HCT116 (cell line): ENCODE data around the gene LCN6. TPM values are rescaled to one million over a fixed set of nuclear protein-coding genes. Genes with fewer than 3 reads are reported as not detected.

Experiments
- ATAC-seq: fragments of 200-7000 bp; cut with Tn5 transposase; 2 replicates; pipeline ENCODE4 v1.9.1; 2020; ENCODE audit warnings: mild to moderate bottlenecking, moderate library complexity
- BruUV-seq: library from RNA; stranded (reverse); fragments of 400-500 nt; replicated peaks from 2 replicates; lab custom pipeline; 2021; lab: Mats Ljungman, UMichigan
- CTCF ChIA-PET: fragments of 300-600 bp; sonication (Branson Sonifier 250); formaldehyde crosslinking; loops from one replicate; lab custom pipeline; 2021; ENCODE audit warnings: antibody characterized with exemption; lab: Charles Lee
- POLR2A ChIA-PET: fragments of 300-600, 350-600 bp; sonication (Branson Sonifier 250); formaldehyde crosslinking; loops from one replicate; lab custom pipeline; 2021; ENCODE audit warnings: antibody characterized with exemption; lab: Charles Lee
- RAD21 ChIA-PET, 2 experiments: fragments of 300-600 bp; sonication (Branson Sonifier 250); formaldehyde crosslinking; loops; one replicate each; lab custom pipeline; 2023; ENCODE audit warnings: low total read pairs in 2 of 2; ENCODE audit not compliant: uncharacterized antibody in 2 of 2, unreplicated experiment in 2 of 2, low non-redundant PET in 1 of 2; lab: Charles Lee
- DNase-seq: peaks from one replicate; pipeline ENCODE4 v3.0.0-alpha.2; 2010; ENCODE audit warnings: low read depth, low spot score
- H2AFZ ChIP-seq: fragments of 200-600 bp; shearing (Covaris generic), sonication (generic); 2 replicates; pipeline ENCODE4 v1.6.1; 2017; ENCODE audit warnings: low read depth, mixed run types, mixed read lengths, antibody characterized with exemption, low read length; ENCODE audit not compliant: poor library complexity, severe bottlenecking
- H3K27ac ChIP-seq: 2 replicates; pipeline ENCODE4 v1.5.1; 2012; ENCODE audit warnings: low read depth, low read length
- H3K27me3 ChIP-seq: fragments of 200-600 bp; sonication (generic); 2 replicates; pipeline ENCODE4 v1.6.1; 2016; ENCODE audit warnings: mixed run types, low read length, mixed read lengths; ENCODE audit not compliant: insufficient read depth
- H3K36me3 ChIP-seq, 2 experiments: fragments of 200-500 bp in 1 of 2; fragments of 200-600 bp in 1 of 2; sonication (Bioruptor generic) in 1 of 2; sonication (generic) in 1 of 2; 2 replicates each; pipeline versions ENCODE4 v1.5.1 to v1.6.1; 2014 to 2016; ENCODE audit warnings: low read length in 2 of 2, inconsistent platforms in 1 of 2, mixed read lengths in 1 of 2, mixed run types in 1 of 2; ENCODE audit not compliant: insufficient read depth in 2 of 2, control insufficient read depth in 1 of 2
- H3K4me1 ChIP-seq, 2 experiments: fragments of 200-600 bp in 1 of 2; sonication (generic) in 1 of 2; 2 replicates each; pipeline versions ENCODE4 v1.5.1 to v1.6.1; 2012 to 2017; ENCODE audit warnings: low read length in 2 of 2, inconsistent platforms in 1 of 2, mild to moderate bottlenecking in 1 of 2, mixed read lengths in 1 of 2, mixed run types in 1 of 2, moderate library complexity in 1 of 2; ENCODE audit not compliant: insufficient read depth in 2 of 2, control insufficient read depth in 1 of 2
- H3K4me2 ChIP-seq: fragments of 200-600 bp; sonication (generic); 2 replicates; pipeline ENCODE4 v1.6.1; 2017; ENCODE audit warnings: mixed run types, low read length, mixed read lengths
- H3K4me3 ChIP-seq, 2 experiments: fragments of 200-600 bp in 1 of 2; sonication (generic) in 1 of 2; replicated peaks in 1 of 2; 2 replicates each; pipeline ENCODE4 v1.5.1; 2011 to 2016; ENCODE audit warnings: low read length in 2 of 2, control low read depth in 1 of 2, low read depth in 1 of 2, mild to moderate bottlenecking in 1 of 2, mixed read lengths in 1 of 2, mixed run types in 1 of 2
- H3K79me2 ChIP-seq: fragments of 200-600 bp; sonication (generic); 2 replicates; pipeline ENCODE4 v1.6.1; 2017; ENCODE audit warnings: mild to moderate bottlenecking, mixed run types, low read length, moderate library complexity, mixed read lengths; ENCODE audit not compliant: insufficient read depth
- H3K9ac ChIP-seq: fragments of 200-600 bp; sonication (generic); 2 replicates; pipeline ENCODE4 v1.6.1; 2016; ENCODE audit warnings: low read length, mixed read lengths
- H3K9me2 ChIP-seq: fragments of 200-600 bp; sonication (generic), shearing (Covaris generic); 2 replicates; pipeline ENCODE4 v1.6.1; 2017; ENCODE audit warnings: mixed run types, mild to moderate bottlenecking, moderate library complexity; ENCODE audit not compliant: insufficient read depth
- H3K9me3 ChIP-seq, 2 experiments: fragments of 200-500 bp in 1 of 2; fragments of 200-600 bp in 1 of 2; sonication (Bioruptor generic) in 1 of 2; sonication (generic) in 1 of 2; 2 replicates each; pipeline ENCODE4 v1.6.1; 2014 to 2017; ENCODE audit warnings: low read length in 2 of 2, mixed read lengths in 2 of 2, inconsistent platforms in 1 of 2, low read depth in 1 of 2, mild to moderate bottlenecking in 1 of 2, mixed run types in 1 of 2, moderate library complexity in 1 of 2; ENCODE audit not compliant: control insufficient read depth in 1 of 2, insufficient read depth in 1 of 2
- H4K20me1 ChIP-seq: fragments of 200-600 bp; sonication (generic), shearing (Covaris generic); 2 replicates; pipeline ENCODE4 v1.6.1; 2017; ENCODE audit warnings: mixed run types, mild to moderate bottlenecking, moderate library complexity; ENCODE audit not compliant: insufficient read depth
- CEBPB ChIP-seq: IDR thresholded peaks from 2 replicates; pipeline ENCODE4 v1.6.1; 2012; ENCODE audit warnings: low read depth
- FOSL1 ChIP-seq: IDR thresholded peaks from 2 replicates; pipeline ENCODE4 v1.6.1; 2012; ENCODE audit warnings: low read depth
- JUND ChIP-seq: IDR thresholded peaks from 2 replicates; pipeline ENCODE4 v1.6.1; 2012
- SIN3A ChIP-seq: IDR thresholded peaks from 2 replicates; pipeline ENCODE4 v1.6.1; 2012; ENCODE audit warnings: low read depth
- SRF ChIP-seq: IDR thresholded peaks from 2 replicates; pipeline ENCODE4 v1.6.1; 2012; ENCODE audit warnings: low read depth
- ZBTB33 ChIP-seq: IDR thresholded peaks from 2 replicates; pipeline ENCODE4 v1.6.1; 2011; ENCODE audit warnings: mild to moderate bottlenecking, low read length, moderate library complexity; ENCODE audit not compliant: insufficient replicate concordance; ENCODE audit errors: extremely low read depth
- ZFX ChIP-seq: fragments of 450-650 bp; IDR thresholded peaks from 2 replicates; pipeline ENCODE4 v1.6.1; 2017
- intact Hi-C: fragments of 100-400 bp; cut with micrococcal nuclease; formaldehyde crosslinking; loops from 2 replicates; pipeline ENCODE4 v1.10.0; 2022
- total RNA-seq: library from RNA; stranded (reverse); gene quantifications from one replicate; pipeline ENCODE4 v1.2.1, GENCODE V29; 2021; ENCODE audit not compliant: unreplicated experiment
- TF ChIP-seq, protein P1 (sequence below): IDR thresholded peaks from 2 replicates; pipeline ENCODE4 v1.6.1; 2012; ENCODE audit warnings: low read depth

Gene LCN6
- total RNA-seq, 1 experiment from 2014 or later = not detected

DNA sequence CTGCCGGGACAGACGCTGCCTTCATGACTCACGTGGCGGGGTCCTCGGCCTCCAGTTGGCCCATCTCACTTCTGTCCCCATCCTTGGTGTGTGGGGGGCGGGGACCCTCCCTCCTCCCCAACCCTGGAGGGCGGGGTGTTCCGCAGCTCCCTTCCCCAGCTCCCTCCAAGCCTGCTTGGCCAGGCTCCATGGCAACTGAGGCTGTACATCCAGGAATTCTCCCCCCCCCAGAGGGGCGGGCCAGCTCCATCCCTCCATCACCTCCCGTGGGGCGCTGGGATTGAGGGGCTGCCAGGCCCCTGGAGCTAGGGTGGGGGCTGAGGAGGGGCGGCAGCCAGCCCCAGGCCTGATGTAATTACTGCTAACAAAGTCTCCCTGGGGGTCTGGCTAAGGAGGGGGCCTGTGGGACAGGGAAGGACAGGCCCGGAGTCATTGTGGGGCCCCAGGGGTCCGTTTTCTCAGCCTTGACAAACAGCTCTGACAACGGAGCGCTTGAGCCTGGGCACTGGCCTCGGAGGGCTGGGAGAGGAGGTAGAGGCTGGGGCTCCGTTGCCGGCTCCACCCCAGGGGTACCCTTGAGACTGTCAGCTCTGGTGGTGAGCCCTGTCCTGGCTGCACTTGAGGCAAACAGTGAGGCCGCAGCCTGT, 28.0 kb downstream of the LCN6 start:
- ChIA-PET RAD21 (no interaction called here), CTCF (no interaction called here), POLR2A (no interaction called here)
- Histone ChIP-seq H3K27me3 (no peaks in the 10 kb centered on the region), H3K27ac (no peak overlapping the region), H3K4me3 (no peak overlapping the region), H3K4me1 (peaks cover 0 to 32% of the 10 kb centered on the region in 2 experiments; a peak in 3 of 4 replicates), H3K4me2 (no peak overlapping the region), H3K79me2 (peaks cover 17% of the 10 kb centered on the region), H3K9me3 (no peaks in the 10 kb centered on the region), H3K9ac (no peak overlapping the region), H4K20me1 (peaks cover 21% of the 10 kb centered on the region; the same call in 1 of the 2 replicates), H2AFZ (no peak overlapping the region), H3K36me3 (peaks cover 14 to 22% of the 10 kb centered on the region in 2 experiments; a peak in 3 of 4 replicates), H3K9me2 (no peaks in the 10 kb centered on the region)
- intact Hi-C loops = no loop called here
- no peak for DNase-seq
- TF ChIP-seq ZBTB33 = no peak
- TF ChIP-seq SIN3A = no peak
- no peak for TF ChIP-seq ZFX
- TF ChIP-seq FOSL1 = no peak
- TF ChIP-seq, protein P1, sequence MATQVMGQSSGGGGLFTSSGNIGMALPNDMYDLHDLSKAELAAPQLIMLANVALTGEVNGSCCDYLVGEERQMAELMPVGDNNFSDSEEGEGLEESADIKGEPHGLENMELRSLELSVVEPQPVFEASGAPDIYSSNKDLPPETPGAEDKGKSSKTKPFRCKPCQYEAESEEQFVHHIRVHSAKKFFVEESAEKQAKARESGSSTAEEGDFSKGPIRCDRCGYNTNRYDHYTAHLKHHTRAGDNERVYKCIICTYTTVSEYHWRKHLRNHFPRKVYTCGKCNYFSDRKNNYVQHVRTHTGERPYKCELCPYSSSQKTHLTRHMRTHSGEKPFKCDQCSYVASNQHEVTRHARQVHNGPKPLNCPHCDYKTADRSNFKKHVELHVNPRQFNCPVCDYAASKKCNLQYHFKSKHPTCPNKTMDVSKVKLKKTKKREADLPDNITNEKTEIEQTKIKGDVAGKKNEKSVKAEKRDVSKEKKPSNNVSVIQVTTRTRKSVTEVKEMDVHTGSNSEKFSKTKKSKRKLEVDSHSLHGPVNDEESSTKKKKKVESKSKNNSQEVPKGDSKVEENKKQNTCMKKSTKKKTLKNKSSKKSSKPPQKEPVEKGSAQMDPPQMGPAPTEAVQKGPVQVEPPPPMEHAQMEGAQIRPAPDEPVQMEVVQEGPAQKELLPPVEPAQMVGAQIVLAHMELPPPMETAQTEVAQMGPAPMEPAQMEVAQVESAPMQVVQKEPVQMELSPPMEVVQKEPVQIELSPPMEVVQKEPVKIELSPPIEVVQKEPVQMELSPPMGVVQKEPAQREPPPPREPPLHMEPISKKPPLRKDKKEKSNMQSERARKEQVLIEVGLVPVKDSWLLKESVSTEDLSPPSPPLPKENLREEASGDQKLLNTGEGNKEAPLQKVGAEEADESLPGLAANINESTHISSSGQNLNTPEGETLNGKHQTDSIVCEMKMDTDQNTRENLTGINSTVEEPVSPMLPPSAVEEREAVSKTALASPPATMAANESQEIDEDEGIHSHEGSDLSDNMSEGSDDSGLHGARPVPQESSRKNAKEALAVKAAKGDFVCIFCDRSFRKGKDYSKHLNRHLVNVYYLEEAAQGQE = no peak
- no peak for TF ChIP-seq JUND
- no peak for TF ChIP-seq SRF
- no peak for TF ChIP-seq CEBPB
- no peak for ATAC-seq
- no TSS peak for BruUV-seq
